ENCODE measurements around the gene STOML1. TPM values are rescaled to one million over a fixed set of nuclear protein-coding genes. Genes with fewer than 3 reads are reported as not detected.

The STOML1 gene
- total RNA-seq, 1 experiment from 2014 or later: 6.9 TPM

DNA sequence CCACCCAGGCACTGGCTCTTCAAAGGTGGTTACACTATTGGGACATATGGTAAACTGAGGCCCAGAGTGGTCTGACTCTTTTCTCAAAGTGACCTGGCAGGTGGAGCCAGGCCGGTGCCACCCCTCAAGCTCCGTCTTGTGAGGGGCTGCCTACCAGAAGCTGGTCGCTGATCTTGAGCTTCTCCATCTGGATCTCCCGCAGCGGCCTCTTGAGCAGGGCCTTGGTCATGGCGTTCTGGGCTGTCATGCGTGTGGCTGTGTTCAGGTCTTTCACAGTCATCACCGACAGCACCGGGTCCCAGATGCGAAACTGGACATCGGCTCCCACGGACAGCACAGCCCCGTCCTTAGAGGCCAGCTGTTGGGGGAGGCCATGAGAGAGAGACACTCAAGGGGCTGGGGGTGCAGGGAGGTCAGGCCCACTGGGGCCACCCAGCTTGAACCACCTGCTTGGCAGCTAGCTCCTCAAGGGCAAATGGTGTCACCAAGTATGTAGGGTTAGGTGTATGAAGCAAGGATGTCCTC lies 3.6 kb downstream of the STOML1 start:
- no TSS peak for BruUV-seq (replicated peaks)
- Histone ChIP-seq H3K9me3 (ENCODE audit: control insufficient read depth, insufficient read depth, low read depth, low read length) (no peaks in the 10 kb centered on the region), H3K27me3 (ENCODE audit: control insufficient read depth, insufficient read depth, low read length) (no peaks in the 10 kb centered on the region), H3K36me3 (ENCODE audit: control insufficient read depth, insufficient read depth, low read length) (no peaks in the 10 kb centered on the region), H3K27ac (ENCODE audit: low read length) (no peak overlapping the region), H3K4me3 (ENCODE audit: low read depth in 2 of 2, low read length in 2 of 2) (no peak overlapping the region), H3K4me1 (ENCODE audit: control insufficient read depth, insufficient read depth, low read length) (peaks cover 18% of the 10 kb centered on the region)
- DNase-seq (ENCODE audit: low read depth, low spot score) (no peak), ATAC-seq (no peak)
- POLR2A ChIA-PET: no interaction called here
- in situ Hi-C loops (cut with HindIII; ENCODE audit: low pct_unique_long_range_greater_than_20kb, low sequenced_read_pairs): no loop called here
- TF ChIP-seq TCF7L2 (IDR thresholded peaks at IDR 0.05; ENCODE audit: low read depth, low read length) (no peak), REST (IDR thresholded peaks at IDR 0.05; ENCODE audit: insufficient read depth in 1 of 2, low read depth in 2 of 2, low read length in 1 of 2) (no peak), CTCF (IDR thresholded peaks at IDR 0.05) (no peak), POLR2AphosphoS5 (IDR thresholded peaks at IDR 0.05; ENCODE audit: low read depth, low read length) (no peak), SIN3A (IDR thresholded peaks at IDR 0.05; ENCODE audit: borderline replicate concordance, insufficient read depth, low read depth, low read length) (no peak)
- intact Hi-C loops (cut with micrococcal nuclease; ENCODE audit: unreplicated experiment): no loop called here
- CTCF ChIA-PET: no interaction called here

DNA sequence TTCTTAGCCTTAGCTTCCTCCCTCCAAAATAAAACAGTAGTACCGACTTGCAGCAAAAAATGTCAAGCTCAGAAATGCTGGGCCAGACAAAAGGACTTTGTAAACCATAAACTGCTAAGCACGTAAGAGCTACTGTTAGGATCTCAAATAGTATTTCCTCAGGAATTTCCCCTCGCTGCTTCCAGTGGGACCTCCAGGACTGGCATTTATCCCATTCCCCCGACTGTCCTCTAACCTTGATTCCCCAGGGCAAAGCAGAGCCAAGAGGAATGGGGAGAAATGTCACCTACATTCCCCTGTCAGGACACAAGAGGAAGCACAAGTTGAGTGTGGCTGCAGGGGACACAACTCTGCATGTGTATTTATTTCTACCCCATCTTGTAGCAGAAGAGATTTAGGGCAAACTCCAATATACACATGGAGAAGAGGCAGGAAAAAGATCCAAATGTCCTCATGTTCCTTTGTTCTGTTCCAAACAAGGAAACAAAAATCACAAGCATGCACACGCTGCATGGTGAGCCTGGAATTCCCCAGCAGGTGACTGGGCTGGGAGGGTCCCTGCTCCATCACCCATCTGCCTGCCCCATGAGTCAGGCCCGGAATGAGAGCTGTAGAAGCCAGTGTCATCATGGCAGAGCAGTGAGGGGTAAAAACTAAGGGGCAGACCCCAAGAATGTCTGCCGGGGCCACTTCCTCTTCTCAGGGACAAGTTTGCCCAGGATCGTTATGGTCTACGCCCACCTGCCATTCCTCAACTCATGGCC lies 4.2 kb downstream of the STOML1 start:
- TF ChIP-seq TCF7L2 (IDR thresholded peaks at IDR 0.05; ENCODE audit: low read depth, low read length): no peak
- TF ChIP-seq POLR2AphosphoS5 (IDR thresholded peaks at IDR 0.05; ENCODE audit: low read depth, low read length): no peak
- TF ChIP-seq REST (IDR thresholded peaks at IDR 0.05; ENCODE audit: insufficient read depth in 1 of 2, low read depth in 2 of 2, low read length in 1 of 2): no peak
- no peak for TF ChIP-seq CTCF (IDR thresholded peaks at IDR 0.05)
- Histone ChIP-seq H3K9me3 (ENCODE audit: control insufficient read depth, insufficient read depth, low read depth, low read length) (no peaks in the 10 kb centered on the region), H3K27ac (ENCODE audit: low read length) (no peak overlapping the region), H3K27me3 (ENCODE audit: control insufficient read depth, insufficient read depth, low read length) (no peaks in the 10 kb centered on the region), H3K4me1 (ENCODE audit: control insufficient read depth, insufficient read depth, low read length) (peaks cover 15% of the 10 kb centered on the region), H3K4me3 (ENCODE audit: low read depth in 2 of 2, low read length in 2 of 2) (no peak overlapping the region), H3K36me3 (ENCODE audit: control insufficient read depth, insufficient read depth, low read length) (no peaks in the 10 kb centered on the region)
- intact Hi-C loops (cut with micrococcal nuclease; ENCODE audit: unreplicated experiment): no loop called here
- DNase-seq (ENCODE audit: low read depth, low spot score): no peak
- CTCF ChIA-PET: no interaction called here
- in situ Hi-C loops (cut with HindIII; ENCODE audit: low pct_unique_long_range_greater_than_20kb, low sequenced_read_pairs): no loop called here
- ATAC-seq: no peak
- POLR2A ChIA-PET: no interaction called here
- BruUV-seq (replicated peaks): no TSS peak

Measured in Panc1 (cell line).